Colonic mucosa (tissue), 4 donors: ENCODE data around the gene HSPA14. TPM values are rescaled to one million over a fixed set of nuclear protein-coding genes. Genes with fewer than 3 reads are reported as not detected.

Source experiments
- DNase-seq: peaks from one replicate; pipeline ENCODE4 v3.0.0-alpha.2; 2020
- H3K27ac ChIP-seq: fragments of 200-600 bp; one replicate; pipeline ENCODE4 v1.8.0; 2021
- H3K27me3 ChIP-seq: fragments of 200-600 bp; one replicate; pipeline ENCODE4 v1.8.0; 2021
- H3K36me3 ChIP-seq: fragments of 200-600 bp; one replicate; pipeline ENCODE4 v1.8.0; 2021
- H3K4me1 ChIP-seq: fragments of 200-600 bp; one replicate; pipeline ENCODE4 v1.8.0; 2021; ENCODE audit warnings: mild to moderate bottlenecking
- H3K4me3 ChIP-seq: fragments of 200-600 bp; one replicate; pipeline ENCODE4 v1.8.0; 2021
- H3K9ac ChIP-seq, 2 donors: one replicate each; pipeline ENCODE4 v1.7.0; 2013; ENCODE audit warnings: control low read depth in 2 of 2, low read depth in 2 of 2, low read length in 2 of 2
- H3K9me3 ChIP-seq: fragments of 200-600 bp; one replicate; pipeline ENCODE4 v1.8.0; 2021
- CTCF ChIP-seq: fragments of 200-600 bp; IDR thresholded peaks from one replicate; pipeline ENCODE4 v1.8.0; 2022; ENCODE audit warnings: antibody characterized with exemption, mild to moderate bottlenecking
- intact Hi-C: fragments of 100-400 bp; cut with DNase I; formaldehyde crosslinking; loops from one replicate; pipeline ENCODE4 v1.14.1; 2022
- total RNA-seq, 2 donors: library from RNA; stranded (reverse); fragmentation: NEBNext Ultra II Directional in 1 of 2; extraction: Animal tissue kit (Norgen Biotek cat#: 25700) in 1 of 2; gene quantifications; one replicate each; pipeline ENCODE4 v1.2.1, GENCODE V29; 2021
- donor health status: healthy.
- donor health status: DM: no; HTN: no; CAD: no.
- donor health status: DM: no; HTN: no; CAD: no.

HSPA14 gene
- total RNA-seq = 10 to 100 TPM; 18.1 to 20.2 TPM

- Histone ChIP-seq H3K36me3 (peaks cover 5% of the 10 kb centered on the region), H3K9ac (peak within 1 kb of the TSS; percentile 85 to 98), H3K4me3 (peak within 1 kb of the TSS; percentile 91), H3K4me1 (no peaks in the 10 kb centered on the region), H3K9me3 (no peaks in the 10 kb centered on the region), H3K27ac (peak within 1 kb of the TSS; percentile 87), H3K27me3 (no peaks in the 10 kb centered on the region)
- TF ChIP-seq CTCF = no peak
- intact Hi-C loops = no loop called here
- peak; percentile 100 for DNase-seq
Measured at GRCh38 chr10:14837757-14838581, at the start of gene HSPA14, which contains the start of the genes CDNF and MSANTD7. HSPA14 (plus strand) TSS chr10:14838306; CDS start chr10:14838403, 97 bp downstream. CDNF (minus strand) TSS chr10:14838037; CDS start chr10:14837946, 91 bp downstream. MSANTD7 (plus strand) TSS chr10:14838306; CDS start chr10:14842285, 3,979 bp downstream.

- Histone ChIP-seq H3K36me3 (no peaks in the 10 kb centered on the region), H3K27me3 (no peaks in the 10 kb centered on the region), H3K4me1 (no peaks in the 10 kb centered on the region), H3K9ac (no peak overlapping the region), H3K4me3 (no peak overlapping the region), H3K27ac (no peak overlapping the region), H3K9me3 (no peaks in the 10 kb centered on the region)
- TF ChIP-seq CTCF = no peak
- DNase-seq = no peak
- intact Hi-C loops = no loop called here
Measured at GRCh38 chr10:14798636-14799035, 39.5 kb upstream of the HSPA14 start.

GRCh38 chr10:14800397-14800796 lies 37.7 kb upstream of the HSPA14 start:
- H3K4me3 ChIP-seq = no peak overlapping the region
- TF ChIP-seq CTCF = no peak
- DNase-seq = no peak
- intact Hi-C loops = no loop called here
- no peak overlapping the region for H3K9ac ChIP-seq
- H3K27ac ChIP-seq = no peak overlapping the region
- H3K36me3 ChIP-seq = no peaks in the 10 kb centered on the region
- H3K4me1 ChIP-seq = no peaks in the 10 kb centered on the region
- H3K9me3 ChIP-seq = no peaks in the 10 kb centered on the region
- no peaks in the 10 kb centered on the region for H3K27me3 ChIP-seq

GRCh38 chr10:14801723-14802122 lies 36.4 kb upstream of the HSPA14 start:
- no peaks in the 10 kb centered on the region for H3K9me3 ChIP-seq
- H3K9ac ChIP-seq = no peak overlapping the region
- no peak for DNase-seq
- H3K27ac ChIP-seq = no peak overlapping the region
- no peaks in the 10 kb centered on the region for H3K4me1 ChIP-seq
- no peak for TF ChIP-seq CTCF
- no peaks in the 10 kb centered on the region for H3K27me3 ChIP-seq
- H3K36me3 ChIP-seq = no peaks in the 10 kb centered on the region
- no peak overlapping the region for H3K4me3 ChIP-seq
- intact Hi-C loops = no loop called here

GRCh38 chr10:14803827-14804226 lies 34.3 kb upstream of the HSPA14 start:
- H3K27ac ChIP-seq = no peak overlapping the region
- H3K4me1 ChIP-seq = no peaks in the 10 kb centered on the region
- no peaks in the 10 kb centered on the region for H3K9me3 ChIP-seq
- intact Hi-C loops = no loop called here
- H3K36me3 ChIP-seq = no peaks in the 10 kb centered on the region
- DNase-seq = no peak
- H3K9ac ChIP-seq = no peak overlapping the region
- no peaks in the 10 kb centered on the region for H3K27me3 ChIP-seq
- no peak for TF ChIP-seq CTCF
- H3K4me3 ChIP-seq = no peak overlapping the region
